Activated CD4-positive, alpha-beta T cell treated with anti-CD3 and anti-CD28 coated beads for 36 hours (primary cell): ENCODE results near the gene FBXL15. TPM values are rescaled to one million over a fixed set of nuclear protein-coding genes. Genes with fewer than 3 reads are reported as not detected.
A peak's percentile ranks its signal among the peaks of the same experiment; 100 is the strongest.

Source experiments
- ATAC-seq: fragments of 200-7000 bp; cut with Tn5 transposase; one replicate; pipeline ENCODE4 v1.10.0; 2021; ENCODE audit warnings: mild to moderate bottlenecking, moderate library complexity
- CTCF ChIA-PET: fragments of 350-600 bp; sonication (Branson Sonifier 250); formaldehyde crosslinking; loops from one replicate; lab custom pipeline; 2021; ENCODE audit warnings: antibody characterized with exemption; lab: Charles Lee
- POLR2A ChIA-PET: fragments of 350-600 bp; sonication (Branson Sonifier 250); formaldehyde crosslinking; loops from one replicate; lab custom pipeline; 2021; ENCODE audit warnings: antibody characterized with exemption, inconsistent platforms; lab: Charles Lee
- DNase-seq: peaks from one replicate; pipeline ENCODE4 v3.0.0-alpha.2; 2020
- H3K27ac Mint-ChIP-seq: one replicate; pipeline ENCODE4 v1.8.0; 2021; ENCODE audit warnings: mixed read lengths
- H3K27me3 Mint-ChIP-seq: one replicate; pipeline ENCODE4 v1.8.0; 2021; ENCODE audit warnings: mixed read lengths
- H3K36me3 Mint-ChIP-seq: one replicate; pipeline ENCODE4 v1.8.0; 2021; ENCODE audit warnings: low read depth, mixed read lengths
- H3K4me1 Mint-ChIP-seq: one replicate; pipeline ENCODE4 v1.8.0; 2021; ENCODE audit warnings: mixed read lengths
- H3K4me3 Mint-ChIP-seq: one replicate; pipeline ENCODE4 v1.8.0; 2021; ENCODE audit warnings: mild to moderate bottlenecking, moderate library complexity, mixed read lengths
- H3K9me3 Mint-ChIP-seq: one replicate; pipeline ENCODE4 v1.8.0; 2021; ENCODE audit warnings: low read depth, mixed read lengths
- intact Hi-C, 2 experiments: fragments of 100-400 bp; cut with DNase I in 1 of 2; cut with micrococcal nuclease in 1 of 2; formaldehyde crosslinking; loops; one replicate each; pipeline versions ENCODE4 v1.14.2 to v1.15.1; 2022 to 2024; cut with DNase I, micrococcal nuclease
- microRNA-seq: library from miRNA; unstranded; fragments of <30 nt; microRNA quantifications from one replicate; pipeline ENCODE4 v1.2.0, GENCODE V29; 2021; ENCODE audit warnings: borderline replicate concordance
- total RNA-seq, 2 experiments: library from RNA; stranded (reverse); gene quantifications; one replicate each; pipeline ENCODE4 v1.2.3, GENCODE V29; 2021

FBXL15 gene
- total RNA-seq, 2 experiments from 2014 or later = 5.4 to 11.9 TPM

DNA sequence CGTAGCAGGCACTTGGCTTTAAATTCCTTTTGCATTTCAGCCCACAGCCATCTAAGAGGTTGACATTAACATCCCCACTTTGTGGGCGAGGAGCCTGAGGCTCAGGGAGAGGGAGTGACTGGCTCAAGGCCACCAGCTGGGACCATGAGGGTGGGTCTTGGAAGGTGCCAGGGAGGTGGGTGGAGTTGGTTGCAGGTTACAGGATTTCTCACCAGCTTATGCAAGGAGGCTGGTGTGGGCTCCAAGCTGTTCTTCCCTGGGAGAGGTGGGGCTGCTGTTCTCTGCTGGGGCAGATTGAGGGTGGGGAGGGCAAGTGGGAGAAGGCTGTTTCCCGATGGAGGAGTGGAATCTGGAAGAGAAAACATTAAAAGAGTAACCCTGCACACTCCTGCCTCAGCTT, 44.8 kb downstream of the FBXL15 start:
- H3K4me3 Mint-ChIP-seq = no peak overlapping the region
- ATAC-seq = no peak
- H3K36me3 Mint-ChIP-seq = peaks cover 2% of the 10 kb centered on the region
- intact Hi-C loops = no loop called here
- no peak overlapping the region for H3K27ac Mint-ChIP-seq
- ChIA-PET CTCF (interaction anchor here (0.6 to 0.9 kb wide), 3 partner anchors 29 to 292 kb away, joined by 3 read pairs; no protein-coding TSS in a partner anchor), POLR2A (no interaction called here)
- H3K27me3 Mint-ChIP-seq = no peaks in the 10 kb centered on the region
- DNase-seq = no peak
- peaks cover 27% of the 10 kb centered on the region for H3K4me1 Mint-ChIP-seq
- H3K9me3 Mint-ChIP-seq = no peaks in the 10 kb centered on the region

DNA sequence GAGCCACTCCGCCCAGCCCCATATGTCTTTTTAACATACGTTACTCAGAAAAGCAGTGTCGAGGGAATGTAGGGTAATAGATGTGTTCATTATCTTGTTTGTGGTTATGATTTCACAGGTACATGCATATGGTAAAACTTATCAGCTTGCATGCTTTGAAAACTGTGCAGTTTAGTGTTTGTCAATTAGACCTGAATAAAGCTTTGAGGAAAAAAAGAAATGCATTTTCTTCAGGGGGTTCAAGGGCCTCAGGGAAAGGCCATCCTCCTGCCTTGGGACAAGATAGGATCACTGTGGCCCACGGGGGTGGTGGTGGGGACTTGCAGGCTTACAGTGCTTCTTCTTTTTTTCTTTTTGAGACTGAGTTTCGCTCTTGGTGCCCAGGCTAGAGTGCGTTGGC, 46.7 kb downstream of the FBXL15 start:
- intact Hi-C loops = no loop called here
- Mint-ChIP-seq H3K27me3 (no peaks in the 10 kb centered on the region), H3K9me3 (no peaks in the 10 kb centered on the region), H3K27ac (no peak overlapping the region), H3K4me3 (no peak overlapping the region), H3K4me1 (peaks cover 12% of the 10 kb centered on the region), H3K36me3 (peaks cover 2% of the 10 kb centered on the region)
- no peak for ATAC-seq
- no peak for DNase-seq
- CTCF ChIA-PET = interaction anchor here (1.0 kb wide), 1 partner anchor 32 kb away, joined by 5 read pairs; no protein-coding TSS in a partner anchor
- POLR2A ChIA-PET = no interaction called here

DNA sequence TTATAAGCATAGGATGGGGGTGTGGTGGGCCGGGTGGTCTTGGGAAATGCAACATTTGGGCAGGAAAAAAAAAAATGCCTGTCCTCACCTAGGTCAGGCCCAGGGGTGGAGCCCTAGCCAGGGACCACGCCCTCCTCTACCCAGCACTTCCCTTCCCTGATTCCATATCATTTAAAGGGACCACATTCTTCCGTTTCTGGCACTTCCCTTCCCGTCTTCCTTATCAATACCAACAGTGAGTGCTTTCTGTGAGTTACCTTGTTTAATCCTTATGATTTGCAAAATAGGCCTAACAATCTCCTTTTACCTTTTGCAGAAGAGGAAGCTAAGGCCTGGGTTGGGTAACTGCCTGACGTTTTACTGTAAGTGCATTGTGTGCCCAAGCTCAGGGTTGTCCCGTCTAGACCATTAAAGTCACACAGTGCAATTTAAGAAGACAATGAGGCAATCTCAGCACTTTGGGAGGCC, 47.4 kb downstream of the FBXL15 start:
- Mint-ChIP-seq H3K27ac (no peak overlapping the region), H3K9me3 (no peaks in the 10 kb centered on the region), H3K4me3 (no peak overlapping the region), H3K27me3 (no peaks in the 10 kb centered on the region), H3K36me3 (peaks cover 2% of the 10 kb centered on the region), H3K4me1 (peaks cover 11% of the 10 kb centered on the region)
- ATAC-seq (no peak), DNase-seq (no peak)
- POLR2A ChIA-PET = no interaction called here
- CTCF ChIA-PET = interaction anchor here (1.7 kb wide), 1 partner anchor 11 kb away, joined by 5 read pairs; no protein-coding TSS in a partner anchor
- intact Hi-C loops = no loop called here

DNA sequence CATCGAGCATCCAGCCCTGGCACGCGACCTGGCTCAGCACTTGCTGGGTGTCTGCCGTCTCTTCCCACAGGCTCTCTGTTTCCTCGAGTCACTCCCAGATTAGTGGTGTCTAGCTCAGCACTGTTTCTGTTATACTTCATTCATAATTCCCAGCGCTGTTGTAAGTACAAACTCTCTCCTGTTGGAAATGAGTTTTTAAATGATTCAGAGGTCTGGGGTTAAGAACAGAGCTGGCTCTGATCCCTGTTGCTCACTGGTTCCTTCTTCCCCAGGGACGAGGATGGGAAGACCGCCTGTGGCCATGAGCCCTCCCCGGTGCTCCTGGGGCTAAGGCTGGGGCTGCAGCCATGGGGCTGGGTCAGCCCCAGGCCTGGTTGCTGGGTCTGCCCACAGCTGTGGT, 48.0 kb downstream of the FBXL15 start:
- Mint-ChIP-seq H3K36me3 (peaks cover 2% of the 10 kb centered on the region), H3K4me3 (no peak overlapping the region), H3K27me3 (no peaks in the 10 kb centered on the region), H3K4me1 (peaks cover 14% of the 10 kb centered on the region), H3K9me3 (no peaks in the 10 kb centered on the region), H3K27ac (no peak overlapping the region)
- ChIA-PET POLR2A (interaction anchor here (1.1 kb wide), 1 partner anchor 17 kb away, joined by 3 read pairs; the partner anchor contains the start of gene C10orf95), CTCF (interaction anchor here (0.5 to 1.7 kb wide), 2 partner anchors 10 to 228 kb away, joined by 4 to 5 read pairs; no protein-coding TSS in a partner anchor)
- intact Hi-C loops = no loop called here
- ATAC-seq = no peak
- DNase-seq = no peak

- Mint-ChIP-seq H3K9me3 (no peaks in the 10 kb centered on the region), H3K27me3 (no peaks in the 10 kb centered on the region), H3K36me3 (peaks cover 4% of the 10 kb centered on the region), H3K4me3 (no peak overlapping the region), H3K27ac (no peak overlapping the region), H3K4me1 (peaks cover 15% of the 10 kb centered on the region)
- DNase-seq (no peak), ATAC-seq (no peak)
- ChIA-PET CTCF (interaction anchor here (0.9 to 2.0 kb wide), 3 partner anchors 8 to 241 kb away, joined by 3 to 6 read pairs (median 3); no protein-coding TSS in a partner anchor), POLR2A (no interaction called here)
- intact Hi-C loops = no loop called here
Observed at GRCh38 chr10:102470579-102471546, 50.2 kb downstream of the FBXL15 start.

Small RNA genes lying within 50 kb of the gene (microRNA-seq; reads per million reads assigned to microRNA genes)
- gene MIR146B = 6,736 reads per million, percentile 95 among the genes with 10 or more reads in this experiment

Other genes starting within 250 kb of the FBXL15 start
- under 1 TPM in 1 of 2 experiments, not detected in 1; 0.14 TPM for gene ELOVL3, start 194.5 kb upstream of the FBXL15 start, total RNA-seq
- under 1 TPM; 0.66 to 0.81 TPM for gene PITX3, start 179.3 kb upstream of the FBXL15 start, total RNA-seq
- 10 to 100 TPM; 33.1 to 37.5 TPM for gene GBF1, start 175.3 kb upstream of the FBXL15 start, total RNA-seq
- gene NFKB2, start 25.1 kb upstream of the FBXL15 start, total RNA-seq = 100 to 1,000 TPM; 228 to 238 TPM
- gene PSD, start 2.1 kb upstream of the FBXL15 start, total RNA-seq = 10 to 100 TPM in 1 of 2 experiments, 1 to 10 TPM in 1; 9.1 to 11.2 TPM
- gene CUEDC2, start 11.7 kb downstream of the FBXL15 start, total RNA-seq = 10 to 100 TPM; 60.8 to 72.7 TPM
- under 1 TPM; 0.27 to 0.32 TPM for gene C10orf95, start 30.7 kb downstream of the FBXL15 start, total RNA-seq
- gene ACTR1A, start 81.9 kb downstream of the FBXL15 start, total RNA-seq = 10 to 100 TPM; 51.1 to 53.3 TPM
- 1 to 10 TPM; 8.4 to 9.5 TPM for gene SUFU, start 83.1 kb downstream of the FBXL15 start, total RNA-seq
- gene TRIM8, start 223.6 kb downstream of the FBXL15 start, total RNA-seq = 10 to 100 TPM; 37.8 to 39.1 TPM